ENCODE measurements around the gene ZCWPW1.

- TF ChIP-seq, protein P1, sequence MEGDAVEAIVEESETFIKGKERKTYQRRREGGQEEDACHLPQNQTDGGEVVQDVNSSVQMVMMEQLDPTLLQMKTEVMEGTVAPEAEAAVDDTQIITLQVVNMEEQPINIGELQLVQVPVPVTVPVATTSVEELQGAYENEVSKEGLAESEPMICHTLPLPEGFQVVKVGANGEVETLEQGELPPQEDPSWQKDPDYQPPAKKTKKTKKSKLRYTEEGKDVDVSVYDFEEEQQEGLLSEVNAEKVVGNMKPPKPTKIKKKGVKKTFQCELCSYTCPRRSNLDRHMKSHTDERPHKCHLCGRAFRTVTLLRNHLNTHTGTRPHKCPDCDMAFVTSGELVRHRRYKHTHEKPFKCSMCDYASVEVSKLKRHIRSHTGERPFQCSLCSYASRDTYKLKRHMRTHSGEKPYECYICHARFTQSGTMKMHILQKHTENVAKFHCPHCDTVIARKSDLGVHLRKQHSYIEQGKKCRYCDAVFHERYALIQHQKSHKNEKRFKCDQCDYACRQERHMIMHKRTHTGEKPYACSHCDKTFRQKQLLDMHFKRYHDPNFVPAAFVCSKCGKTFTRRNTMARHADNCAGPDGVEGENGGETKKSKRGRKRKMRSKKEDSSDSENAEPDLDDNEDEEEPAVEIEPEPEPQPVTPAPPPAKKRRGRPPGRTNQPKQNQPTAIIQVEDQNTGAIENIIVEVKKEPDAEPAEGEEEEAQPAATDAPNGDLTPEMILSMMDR (IDR thresholded peaks at IDR 0.05): no peak
- TF ChIP-seq POLR2A (IDR thresholded peaks at IDR 0.05): no peak
These were observed 9.7 kb upstream of the ZCWPW1 start for GRCh38 chr7:100438172-100438571.

Data from Peyer's patch (tissue), 4 donors.